NB4 (cell line): Measurements from ENCODE around the gene LRFN4.

Experiments
- DNase-seq: peaks from one replicate; pipeline ENCODE4 v3.0.0; 2010; ENCODE audit warnings: low read depth
- H3K4me3 ChIP-seq: one replicate; pipeline ENCODE4 v1.5.1; 2011; ENCODE audit warnings: mild to moderate bottlenecking, low read depth, low read length, moderate library complexity
- CTCF ChIP-seq: IDR thresholded peaks from one replicate; pipeline ENCODE4 v1.5.1; 2012; ENCODE audit warnings: low read depth, low read length
- MYC ChIP-seq: IDR thresholded peaks from 2 replicates; pipeline ENCODE4 v1.6.1; 2011; ENCODE audit warnings: low read depth, low read length
- POLR2A ChIP-seq: IDR thresholded peaks from 2 replicates; pipeline ENCODE4 v1.6.1; 2011; ENCODE audit warnings: mild to moderate bottlenecking; ENCODE audit not compliant: insufficient read length; ENCODE audit errors: extremely low read depth
- TF ChIP-seq, protein P1 (sequence below): IDR thresholded peaks from 2 replicates; pipeline ENCODE4 v1.6.1; 2011; ENCODE audit warnings: low read depth, low read length

The LRFN4 gene

DNA sequence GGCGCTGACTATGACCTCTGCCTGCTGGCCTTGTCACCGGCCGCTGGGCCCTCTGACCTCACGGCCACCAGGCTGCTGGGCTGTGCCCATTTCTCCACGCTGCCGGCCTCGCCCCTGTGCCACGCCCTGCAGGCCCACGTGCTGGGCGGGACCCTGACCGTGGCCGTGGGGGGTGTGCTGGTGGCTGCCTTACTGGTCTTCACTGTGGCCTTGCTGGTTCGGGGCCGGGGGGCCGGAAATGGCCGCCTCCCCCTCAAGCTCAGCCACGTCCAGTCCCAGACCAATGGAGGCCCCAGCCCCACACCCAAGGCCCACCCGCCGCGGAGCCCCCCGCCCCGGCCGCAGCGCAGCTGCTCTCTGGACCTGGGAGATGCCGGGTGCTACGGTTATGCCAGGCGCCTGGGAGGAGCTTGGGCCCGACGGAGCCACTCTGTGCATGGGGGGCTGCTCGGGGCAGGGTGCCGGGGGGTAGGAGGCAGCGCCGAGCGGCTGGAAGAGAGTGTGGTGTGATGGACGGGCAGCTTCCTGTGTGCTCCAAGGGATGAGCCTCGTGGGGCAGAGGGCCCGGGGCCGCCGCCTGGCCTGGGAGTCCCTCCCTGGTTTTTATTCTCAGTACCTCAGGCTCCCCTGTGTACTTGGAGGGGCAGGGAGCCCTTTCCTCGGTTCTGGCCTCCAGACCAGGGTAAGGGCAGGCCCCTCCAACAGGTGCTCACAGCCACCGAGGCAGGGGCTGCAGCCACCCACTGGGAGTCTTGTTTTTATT, 3.0 kb downstream of the LRFN4 start:
- DNase-seq: no peak
- TF ChIP-seq CTCF (no peak), MYC (no peak), POLR2A (no peak)
- TF ChIP-seq, protein P1, sequence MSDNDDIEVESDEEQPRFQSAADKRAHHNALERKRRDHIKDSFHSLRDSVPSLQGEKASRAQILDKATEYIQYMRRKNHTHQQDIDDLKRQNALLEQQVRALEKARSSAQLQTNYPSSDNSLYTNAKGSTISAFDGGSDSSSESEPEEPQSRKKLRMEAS: no peak
- H3K4me3 ChIP-seq: no peak overlapping the region

GRCh38 chr11:66860449-66860831, 3.6 kb downstream of the LRFN4 start:
- no peak for TF ChIP-seq CTCF
- no peak for TF ChIP-seq POLR2A
- no peak for TF ChIP-seq MYC
- TF ChIP-seq, protein P1: no peak

GRCh38 chr11:66861038-66861773, 4.3 kb downstream of the LRFN4 start:
- DNase-seq: no peak
- no peak for TF ChIP-seq MYC
- TF ChIP-seq POLR2A: no peak
- TF ChIP-seq, protein P1: no peak
- no peak for TF ChIP-seq CTCF
- H3K4me3 ChIP-seq: no peak overlapping the region

More at GRCh38 chr11:66860449-66860831, 3.6 kb downstream of the LRFN4 start:
- no peak for DNase-seq
- no peak overlapping the region for H3K4me3 ChIP-seq

DNA sequence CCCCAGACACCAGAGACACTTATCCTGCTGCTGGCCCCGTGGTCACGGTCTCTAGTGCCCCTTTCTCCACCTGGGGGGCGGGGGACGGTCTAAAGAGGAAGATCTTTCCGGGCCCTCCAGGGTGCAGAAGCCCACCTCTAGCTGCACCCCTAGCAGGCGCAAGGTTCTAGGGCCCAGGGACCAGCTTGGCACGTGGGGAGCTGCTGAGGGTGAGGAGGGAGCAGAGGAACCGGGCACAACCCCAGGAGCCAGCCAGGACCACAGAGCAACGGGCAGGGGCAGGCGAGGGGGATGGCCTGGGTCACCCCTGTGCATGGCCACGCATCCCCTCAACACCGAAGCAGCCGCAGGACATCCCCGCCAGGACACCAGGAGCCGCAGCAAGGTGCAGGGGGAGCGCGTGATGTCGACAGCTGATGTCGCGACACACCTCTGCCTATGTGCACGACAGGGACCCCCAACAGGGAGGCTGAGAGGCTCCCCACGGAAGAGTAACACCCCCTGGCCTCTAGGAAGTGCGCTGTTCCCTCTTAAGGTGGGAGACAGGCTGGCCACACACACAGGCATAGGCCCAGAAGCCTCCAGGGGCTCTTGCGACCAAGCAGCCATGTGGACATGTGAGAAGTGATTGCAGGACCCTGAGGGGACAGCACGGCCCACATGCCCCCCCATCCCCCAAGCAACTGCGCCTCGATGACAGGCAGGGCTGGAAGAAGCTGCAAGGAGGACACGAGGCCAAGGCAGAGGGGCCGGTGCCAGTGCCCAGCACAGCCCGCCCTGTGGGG, 5.1 kb downstream of the LRFN4 start:
- DNase-seq: no peak
- TF ChIP-seq POLR2A: no peak
- TF ChIP-seq, protein P1: no peak
- no peak for TF ChIP-seq MYC
- no peak for TF ChIP-seq CTCF
- no peak overlapping the region for H3K4me3 ChIP-seq

DNA sequence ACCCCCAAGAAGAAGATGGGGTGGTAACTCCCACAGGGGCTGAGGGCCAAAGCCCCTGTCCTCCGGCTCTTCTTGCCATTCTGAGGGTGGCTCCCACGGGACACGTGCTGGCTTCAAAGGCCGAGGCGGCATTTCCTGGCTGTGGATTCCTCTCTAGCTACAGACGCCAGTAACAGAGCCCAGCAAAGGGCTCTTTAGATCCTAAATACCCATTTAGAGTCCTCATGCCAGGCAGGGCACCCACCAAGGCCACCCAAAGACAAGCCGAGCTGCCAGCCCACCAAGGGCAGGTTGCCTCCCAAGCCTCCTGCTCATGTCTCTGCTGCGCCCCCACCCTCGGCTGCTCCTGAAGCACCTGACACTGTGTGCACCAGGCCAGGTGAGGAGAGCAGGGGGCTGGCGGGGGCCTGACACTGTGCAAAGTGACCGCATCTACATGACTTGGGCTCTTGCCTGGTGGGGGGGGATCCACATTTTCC, 5.7 kb downstream of the LRFN4 start:
- DNase-seq: no peak
- no peak overlapping the region for H3K4me3 ChIP-seq
- TF ChIP-seq, protein P1: no peak
- TF ChIP-seq MYC (no peak), POLR2A (no peak), CTCF (no peak)
